ENCODE measurements around the gene ARPC5. TPM values are rescaled to one million over a fixed set of nuclear protein-coding genes. Genes with fewer than 3 reads are reported as not detected.

The ARPC5 gene
- polyA plus RNA-seq, 1 donor, result 163 TPM

DNA sequence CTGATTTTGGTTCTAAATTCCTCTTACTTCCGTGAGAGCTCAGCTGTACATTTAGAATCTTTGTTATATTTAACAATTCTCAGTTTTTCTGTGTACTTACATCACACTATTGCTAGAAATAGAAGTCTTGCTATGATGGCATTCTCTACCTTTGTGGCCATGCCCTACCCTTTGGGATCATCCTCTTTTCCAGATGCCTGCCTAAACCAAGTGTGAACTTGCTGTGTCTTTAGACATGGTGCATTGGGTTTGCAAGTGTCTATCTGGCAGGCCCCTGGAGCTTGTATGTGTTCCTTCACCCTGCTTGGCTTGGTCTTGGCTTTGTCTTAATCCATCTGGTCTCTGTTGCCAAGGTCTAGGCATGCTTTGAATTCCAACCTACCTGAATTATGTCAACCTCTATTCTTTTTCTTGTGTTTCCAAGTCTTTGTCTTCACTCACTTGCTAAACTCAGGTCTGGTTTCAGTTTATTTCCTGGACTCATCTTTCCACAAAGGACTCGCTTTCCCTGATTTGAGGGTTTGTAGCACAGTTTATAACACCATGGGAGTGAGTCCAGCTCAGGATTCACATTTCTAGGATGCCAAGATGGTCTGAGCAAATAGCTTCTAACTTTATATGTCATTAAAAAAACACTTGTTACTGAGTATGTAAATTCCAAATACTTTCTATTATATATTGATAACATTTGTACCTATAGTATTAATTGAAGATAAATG is 38.2 kb upstream of the ARPC5 start:
- Histone ChIP-seq H3K36me3 (ENCODE audit: control insufficient read depth, insufficient read depth, low read length) (no peaks in the 10 kb centered on the region), H3K27ac (ENCODE audit: low read length) (no peak overlapping the region), H3K27me3 (ENCODE audit: control insufficient read depth, insufficient read depth, low read length) (no peaks in the 10 kb centered on the region), H3K9me3 (ENCODE audit: control insufficient read depth, low read depth, low read length) (peaks cover 3% of the 10 kb centered on the region), H3K4me3 (ENCODE audit: low read length) (no peak overlapping the region), H3K4me1 (ENCODE audit: control insufficient read depth, insufficient read depth, low read length) (no peaks in the 10 kb centered on the region)
- DNase-seq, result no peak
- 100% methylated on average over 1 of the region's 2 CpGs for WGBS (ENCODE audit: insufficient coverage, low lambda C conversion rate)

DNA sequence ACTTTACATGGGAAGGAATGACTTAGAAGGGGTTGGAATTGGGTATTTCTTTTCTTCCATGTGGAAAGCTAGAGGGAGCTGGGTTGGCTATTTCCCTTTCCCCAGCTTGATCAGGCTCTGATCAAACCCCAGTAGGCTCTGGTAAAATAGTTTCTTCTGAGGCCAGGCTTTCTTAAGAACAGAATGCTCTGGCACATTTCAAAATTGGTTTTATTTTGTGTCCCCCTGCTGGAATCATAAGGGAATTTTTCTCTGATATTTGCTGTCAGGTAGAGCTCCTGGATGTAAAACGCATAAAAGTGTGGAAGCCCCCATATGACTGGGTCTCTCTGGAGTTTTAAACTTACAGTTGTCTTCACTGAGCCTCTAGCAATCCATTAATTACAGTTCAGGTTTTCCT is 34.6 kb upstream of the ARPC5 start:
- H3K4me1 ChIP-seq (ENCODE audit: control insufficient read depth, insufficient read depth, low read length), result no peaks in the 10 kb centered on the region
- H3K4me3 ChIP-seq (ENCODE audit: low read length), result no peak overlapping the region
- H3K36me3 ChIP-seq (ENCODE audit: control insufficient read depth, insufficient read depth, low read length), result no peaks in the 10 kb centered on the region
- DNase-seq, result no peak
- WGBS (ENCODE audit: insufficient coverage, low lambda C conversion rate), result 100% methylated on average over 1 of the region's 1 CpG
- H3K9me3 ChIP-seq (ENCODE audit: control insufficient read depth, low read depth, low read length), result peaks cover 3% of the 10 kb centered on the region
- H3K27me3 ChIP-seq (ENCODE audit: control insufficient read depth, insufficient read depth, low read length), result no peaks in the 10 kb centered on the region
- no peak overlapping the region for H3K27ac ChIP-seq (ENCODE audit: low read length)

DNA sequence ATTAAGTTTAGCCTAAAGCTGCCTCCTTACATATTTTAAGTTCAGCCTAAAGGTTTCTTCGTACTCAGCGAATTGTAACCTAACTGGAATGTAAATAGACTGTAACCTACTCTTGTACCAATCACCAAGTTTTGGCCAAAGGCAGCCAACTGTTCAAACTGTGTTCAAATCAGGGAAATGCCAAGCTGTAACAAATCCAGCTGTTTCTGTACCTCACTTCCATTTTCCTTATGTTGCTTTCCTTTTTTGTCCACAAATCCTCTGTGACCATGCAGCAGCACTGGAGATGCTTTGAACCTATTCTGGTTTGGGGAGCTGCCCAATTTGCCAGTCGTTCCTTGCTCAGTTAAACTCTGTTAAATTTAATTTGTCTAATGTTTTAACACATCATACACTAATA is 20.8 kb upstream of the ARPC5 start:
- H3K27me3 ChIP-seq (ENCODE audit: control insufficient read depth, insufficient read depth, low read length), result no peaks in the 10 kb centered on the region

DNA sequence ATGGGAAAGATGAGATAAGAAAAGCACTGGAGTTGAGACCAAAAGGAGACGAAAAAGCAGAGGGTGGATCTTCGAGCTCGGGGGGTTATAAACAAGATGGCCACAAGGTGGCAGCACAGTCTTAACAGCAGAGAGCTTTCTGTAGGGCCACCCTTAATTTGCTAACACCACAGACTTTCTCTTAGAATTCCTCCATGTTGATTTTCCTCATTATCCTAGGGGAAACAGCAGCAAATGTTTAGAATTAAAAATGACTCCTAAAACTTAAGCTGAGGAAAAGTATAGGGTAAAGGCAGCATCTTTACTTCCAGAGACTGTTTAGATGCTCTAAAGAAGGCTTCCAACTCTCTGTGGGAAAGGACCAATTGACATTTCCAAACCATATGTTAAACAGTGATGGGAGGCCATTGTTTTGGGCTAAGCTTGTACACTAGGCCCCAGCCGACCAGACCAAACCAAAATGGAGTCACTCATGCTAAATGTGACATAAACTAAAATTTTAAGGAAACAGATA is 20.0 kb upstream of the ARPC5 start:
- no peaks in the 10 kb centered on the region for H3K9me3 ChIP-seq (ENCODE audit: control insufficient read depth, low read depth, low read length)
- no peaks in the 10 kb centered on the region for H3K27me3 ChIP-seq (ENCODE audit: control insufficient read depth, insufficient read depth, low read length)
- WGBS (ENCODE audit: insufficient coverage, low lambda C conversion rate), result no CpG with 5 or more reads among the region's 4 CpGs
- no peaks in the 10 kb centered on the region for H3K36me3 ChIP-seq (ENCODE audit: control insufficient read depth, insufficient read depth, low read length)
- no peak overlapping the region for H3K4me3 ChIP-seq (ENCODE audit: low read length)
- peak; percentile 65 to 72 for DNase-seq
- H3K27ac ChIP-seq (ENCODE audit: low read length), result no peak overlapping the region
- peaks cover 30% of the 10 kb centered on the region for H3K4me1 ChIP-seq (ENCODE audit: control insufficient read depth, insufficient read depth, low read length)

More for the DNA sequence above, 20.8 kb upstream of the ARPC5 start:
- H3K9me3 ChIP-seq (ENCODE audit: control insufficient read depth, low read depth, low read length), result no peaks in the 10 kb centered on the region
- H3K4me1 ChIP-seq (ENCODE audit: control insufficient read depth, insufficient read depth, low read length), result peaks cover 30% of the 10 kb centered on the region
- H3K4me3 ChIP-seq (ENCODE audit: low read length), result no peak overlapping the region
- no peak for DNase-seq
- H3K36me3 ChIP-seq (ENCODE audit: control insufficient read depth, insufficient read depth, low read length), result no peaks in the 10 kb centered on the region
- no peak overlapping the region for H3K27ac ChIP-seq (ENCODE audit: low read length)
- no CpG with 5 or more reads among the region's 3 CpGs for WGBS (ENCODE audit: insufficient coverage, low lambda C conversion rate)

DNA sequence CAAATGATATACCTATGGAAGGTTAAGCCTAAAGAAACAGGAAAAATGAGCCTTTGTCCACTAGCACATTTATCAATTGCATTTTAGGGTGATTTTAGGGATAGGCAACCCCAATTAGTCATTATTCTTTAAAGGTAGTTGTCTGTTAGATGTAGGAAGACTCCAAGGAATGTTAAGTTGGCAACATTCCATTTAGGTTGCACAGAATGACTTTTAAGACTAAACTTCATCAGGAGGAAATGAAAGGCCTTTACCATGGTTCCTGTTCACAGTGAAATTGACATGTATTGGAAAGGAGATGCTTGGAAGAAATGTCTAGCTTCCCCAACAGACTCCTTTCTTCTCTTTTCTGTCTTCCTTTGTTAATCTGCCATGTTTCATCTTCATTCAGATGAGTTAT is 19.1 kb upstream of the ARPC5 start:
- H3K9me3 ChIP-seq (ENCODE audit: control insufficient read depth, low read depth, low read length), result no peaks in the 10 kb centered on the region
- DNase-seq, result no peak
- no peaks in the 10 kb centered on the region for H3K27me3 ChIP-seq (ENCODE audit: control insufficient read depth, insufficient read depth, low read length)
- peaks cover 30% of the 10 kb centered on the region for H3K4me1 ChIP-seq (ENCODE audit: control insufficient read depth, insufficient read depth, low read length)
- no peaks in the 10 kb centered on the region for H3K36me3 ChIP-seq (ENCODE audit: control insufficient read depth, insufficient read depth, low read length)
- no peak overlapping the region for H3K27ac ChIP-seq (ENCODE audit: low read length)
- H3K4me3 ChIP-seq (ENCODE audit: low read length), result no peak overlapping the region

DNA sequence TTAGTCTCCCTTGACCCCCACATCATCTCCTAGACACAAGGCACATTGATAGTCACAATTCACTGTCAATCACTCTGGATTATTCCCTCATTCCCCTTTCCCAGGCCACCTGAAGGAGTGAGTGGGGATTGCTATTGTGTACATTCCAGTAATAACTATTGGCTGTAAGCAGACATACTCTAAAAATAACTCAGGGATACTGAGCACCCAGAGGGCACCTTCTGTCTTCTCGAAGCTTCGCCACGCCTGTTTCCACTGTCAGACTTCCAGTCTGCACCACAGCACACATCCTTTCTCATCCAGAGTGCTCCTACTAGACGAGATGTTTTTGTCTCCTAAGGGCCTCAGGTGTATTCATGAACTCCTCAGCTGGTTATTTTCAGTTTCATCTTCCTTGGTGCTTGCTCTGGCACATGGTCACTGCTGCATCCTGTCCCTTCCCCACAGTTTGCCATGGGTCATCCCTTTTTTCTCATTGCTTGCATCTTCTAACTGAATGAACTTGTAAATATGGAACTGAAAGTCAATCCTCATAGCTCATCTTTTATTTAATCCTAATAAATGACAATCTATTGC is 18.4 kb upstream of the ARPC5 start:
- no peaks in the 10 kb centered on the region for H3K36me3 ChIP-seq (ENCODE audit: control insufficient read depth, insufficient read depth, low read length)
- DNase-seq, result peak in 1 of 2 donors; percentile 20
- H3K4me3 ChIP-seq (ENCODE audit: low read length), result no peak overlapping the region
- H3K27me3 ChIP-seq (ENCODE audit: control insufficient read depth, insufficient read depth, low read length), result no peaks in the 10 kb centered on the region
- H3K9me3 ChIP-seq (ENCODE audit: control insufficient read depth, low read depth, low read length), result no peaks in the 10 kb centered on the region
- peak overlapping the region; percentile 74 for H3K27ac ChIP-seq (ENCODE audit: low read length)
- no CpG with 5 or more reads among the region's 4 CpGs for WGBS (ENCODE audit: insufficient coverage, low lambda C conversion rate)
- peaks cover 30% of the 10 kb centered on the region for H3K4me1 ChIP-seq (ENCODE audit: control insufficient read depth, insufficient read depth, low read length)

DNA sequence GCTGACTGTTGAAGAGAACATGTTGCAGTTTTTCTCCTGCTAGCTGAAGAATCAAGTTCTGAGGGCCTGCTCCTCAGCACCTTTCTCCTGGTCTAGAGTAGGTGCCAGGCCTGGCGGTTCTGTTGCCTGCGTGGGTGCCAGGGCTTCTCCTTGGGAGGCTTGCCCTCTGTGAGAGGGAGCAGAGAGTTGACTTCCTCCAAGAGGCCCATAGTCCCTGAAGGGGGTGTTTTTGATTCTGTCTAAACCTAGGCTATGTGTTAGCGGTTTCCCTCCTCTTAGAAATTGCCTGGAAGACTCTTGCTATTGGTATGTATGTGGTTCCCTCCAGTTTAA is 17.8 kb upstream of the ARPC5 start:
- no peaks in the 10 kb centered on the region for H3K27me3 ChIP-seq (ENCODE audit: control insufficient read depth, insufficient read depth, low read length)
- no peaks in the 10 kb centered on the region for H3K9me3 ChIP-seq (ENCODE audit: control insufficient read depth, low read depth, low read length)
- DNase-seq, result no peak
- H3K4me3 ChIP-seq (ENCODE audit: low read length), result no peak overlapping the region
- no peaks in the 10 kb centered on the region for H3K36me3 ChIP-seq (ENCODE audit: control insufficient read depth, insufficient read depth, low read length)
- H3K27ac ChIP-seq (ENCODE audit: low read length), result peak overlapping the region; percentile 74
- WGBS (ENCODE audit: insufficient coverage, low lambda C conversion rate), result 50% methylated on average over 1 of the region's 3 CpGs
- H3K4me1 ChIP-seq (ENCODE audit: control insufficient read depth, insufficient read depth, low read length), result peaks cover 30% of the 10 kb centered on the region

DNA sequence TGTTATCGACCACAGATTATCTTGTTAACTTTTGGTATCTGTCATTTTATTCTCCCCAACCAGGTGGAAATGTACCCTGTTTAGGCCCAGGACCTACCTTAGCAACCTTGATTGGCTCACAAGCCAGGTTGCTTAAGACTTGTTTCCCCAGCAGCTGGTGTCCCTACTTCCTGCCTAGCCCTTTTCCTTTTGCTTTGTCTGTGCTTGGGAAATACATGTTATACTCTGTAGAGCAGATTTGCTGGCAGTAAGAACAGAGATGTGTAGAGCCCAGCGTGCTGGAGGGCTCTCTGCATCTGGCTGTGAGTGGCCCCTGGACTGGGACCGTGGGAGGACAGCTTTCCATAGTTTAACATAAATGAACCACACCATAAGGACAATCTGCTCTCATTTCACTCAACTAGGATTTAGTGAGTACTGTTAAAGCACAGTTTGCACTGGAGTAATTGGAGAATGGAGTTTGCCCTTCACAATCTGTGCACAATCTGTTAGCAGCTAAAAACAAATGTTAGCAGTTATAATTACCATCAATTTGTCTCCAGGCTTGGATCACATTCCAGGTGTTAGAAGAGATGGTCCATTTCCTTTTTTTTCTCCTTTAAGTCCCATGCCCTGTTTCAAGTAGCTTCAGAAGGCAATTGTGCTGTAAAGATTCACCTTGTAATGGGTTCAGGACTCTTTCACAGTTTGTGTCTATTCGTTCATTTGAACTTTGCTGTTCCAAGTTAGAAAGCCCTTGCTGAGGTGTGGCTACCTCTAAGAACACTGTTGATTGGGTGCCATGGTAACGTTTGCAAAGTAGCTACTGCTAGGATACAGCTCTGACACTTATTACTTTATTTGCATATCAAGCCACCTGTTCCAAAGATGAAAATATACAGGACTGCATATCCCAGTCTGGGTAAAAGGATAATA is 17.2 kb upstream of the ARPC5 start, which contains the start of gene APOBEC4:
APOBEC4 (minus strand) TSS at position 770 of the 915 bp plus-strand sequence. CDS start 4,535 bp downstream, outside the sequence.
- Histone ChIP-seq H3K27ac (ENCODE audit: low read length) (peak within 1 kb of the TSS; percentile 74), H3K36me3 (ENCODE audit: control insufficient read depth, insufficient read depth, low read length) (no peaks in the 10 kb centered on the region), H3K9me3 (ENCODE audit: control insufficient read depth, low read depth, low read length) (no peaks in the 10 kb centered on the region), H3K27me3 (ENCODE audit: control insufficient read depth, insufficient read depth, low read length) (no peaks in the 10 kb centered on the region), H3K4me1 (ENCODE audit: control insufficient read depth, insufficient read depth, low read length) (peaks cover 30% of the 10 kb centered on the region), H3K4me3 (ENCODE audit: low read length) (no peak within 1 kb of the TSS)
- WGBS (ENCODE audit: insufficient coverage, low lambda C conversion rate), result no CpG with 5 or more reads among the region's 5 CpGs
- DNase-seq, result peak; percentile 81 to 93

DNA sequence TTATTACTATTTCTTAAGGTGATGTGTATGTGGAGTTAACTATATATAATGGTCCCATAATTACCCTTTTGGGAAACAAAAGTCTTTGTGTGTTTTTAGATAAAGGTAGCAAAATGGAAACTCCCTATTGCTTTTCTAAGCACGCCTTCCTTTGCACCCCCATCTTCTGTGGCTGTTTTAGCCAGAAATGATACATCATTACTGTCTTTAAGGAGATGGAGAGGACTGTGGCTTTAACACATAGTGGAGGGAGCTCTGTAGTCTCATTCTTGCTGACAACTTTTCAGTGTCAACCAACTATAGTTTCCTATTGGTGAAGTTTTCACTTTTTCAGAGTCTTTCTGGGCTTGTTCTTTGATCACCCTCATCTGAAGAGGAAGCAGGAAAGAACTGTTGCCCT is 16.5 kb upstream of the ARPC5 start:
- WGBS (ENCODE audit: insufficient coverage, low lambda C conversion rate), result no CpG with 5 or more reads among the region's 1 CpG
- Histone ChIP-seq H3K4me1 (ENCODE audit: control insufficient read depth, insufficient read depth, low read length) (peaks cover 30% of the 10 kb centered on the region), H3K9me3 (ENCODE audit: control insufficient read depth, low read depth, low read length) (no peaks in the 10 kb centered on the region), H3K27ac (ENCODE audit: low read length) (peak overlapping the region; percentile 74), H3K4me3 (ENCODE audit: low read length) (no peak overlapping the region), H3K36me3 (ENCODE audit: control insufficient read depth, insufficient read depth, low read length) (no peaks in the 10 kb centered on the region), H3K27me3 (ENCODE audit: control insufficient read depth, insufficient read depth, low read length) (no peaks in the 10 kb centered on the region)
- no peak for DNase-seq

DNA sequence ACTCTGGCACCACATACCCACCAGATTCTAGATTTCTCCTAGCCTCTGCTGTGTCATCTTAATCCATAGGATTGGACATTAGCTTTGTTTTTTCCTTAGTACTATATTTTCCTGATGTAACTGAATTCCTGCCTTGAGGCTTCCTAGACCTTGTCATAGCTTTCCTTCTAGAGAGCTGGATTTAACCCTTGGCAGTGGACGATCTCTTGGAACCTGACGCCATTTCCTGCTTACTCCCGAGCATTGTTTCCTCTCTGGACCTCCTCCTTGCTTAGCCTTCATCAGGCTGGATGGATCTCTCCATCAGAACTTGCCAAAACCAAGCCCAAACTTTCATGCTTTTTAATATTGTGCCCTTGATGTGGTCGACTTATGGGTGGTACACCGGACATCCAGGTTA is 16.0 kb upstream of the ARPC5 start:
- no peaks in the 10 kb centered on the region for H3K36me3 ChIP-seq (ENCODE audit: control insufficient read depth, insufficient read depth, low read length)
- H3K4me1 ChIP-seq (ENCODE audit: control insufficient read depth, insufficient read depth, low read length), result peaks cover 30% of the 10 kb centered on the region
- H3K27me3 ChIP-seq (ENCODE audit: control insufficient read depth, insufficient read depth, low read length), result no peaks in the 10 kb centered on the region
- DNase-seq, result no peak
- no peak overlapping the region for H3K4me3 ChIP-seq (ENCODE audit: low read length)
- H3K9me3 ChIP-seq (ENCODE audit: control insufficient read depth, low read depth, low read length), result no peaks in the 10 kb centered on the region
- WGBS (ENCODE audit: insufficient coverage, low lambda C conversion rate), result 100% methylated on average over 1 of the region's 5 CpGs
- H3K27ac ChIP-seq (ENCODE audit: low read length), result no peak overlapping the region

Measured in large intestine (tissue), 3 donors.